Measurements from ENCODE around the gene CSH1.
"Not testable (repeated sequence)": the region's sequence is repeated elsewhere in the genome, so short reads cannot be mapped to it uniquely, and the experiment has no call there.

DNA sequence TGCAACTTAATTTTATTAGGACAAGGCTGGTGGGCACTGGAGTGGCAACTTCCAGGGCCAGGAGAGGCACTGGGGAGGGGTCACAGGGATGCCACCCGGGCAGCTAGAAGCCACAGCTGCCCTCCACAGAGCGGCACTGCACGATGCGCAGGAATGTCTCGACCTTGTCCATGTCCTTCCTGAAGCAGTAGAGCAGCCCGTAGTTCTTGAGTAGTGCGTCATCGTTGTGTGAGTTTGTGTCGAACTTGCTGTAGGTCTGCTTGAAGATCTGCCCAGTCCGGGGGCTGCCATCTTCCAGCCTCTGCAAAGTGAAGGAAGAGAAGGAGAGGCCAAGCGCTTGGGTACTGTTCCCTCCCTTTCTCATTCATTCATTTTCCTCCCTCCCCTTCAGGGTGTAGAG is 20.8 kb upstream of the CSH1 start:
- TF ChIP-seq, protein P1, sequence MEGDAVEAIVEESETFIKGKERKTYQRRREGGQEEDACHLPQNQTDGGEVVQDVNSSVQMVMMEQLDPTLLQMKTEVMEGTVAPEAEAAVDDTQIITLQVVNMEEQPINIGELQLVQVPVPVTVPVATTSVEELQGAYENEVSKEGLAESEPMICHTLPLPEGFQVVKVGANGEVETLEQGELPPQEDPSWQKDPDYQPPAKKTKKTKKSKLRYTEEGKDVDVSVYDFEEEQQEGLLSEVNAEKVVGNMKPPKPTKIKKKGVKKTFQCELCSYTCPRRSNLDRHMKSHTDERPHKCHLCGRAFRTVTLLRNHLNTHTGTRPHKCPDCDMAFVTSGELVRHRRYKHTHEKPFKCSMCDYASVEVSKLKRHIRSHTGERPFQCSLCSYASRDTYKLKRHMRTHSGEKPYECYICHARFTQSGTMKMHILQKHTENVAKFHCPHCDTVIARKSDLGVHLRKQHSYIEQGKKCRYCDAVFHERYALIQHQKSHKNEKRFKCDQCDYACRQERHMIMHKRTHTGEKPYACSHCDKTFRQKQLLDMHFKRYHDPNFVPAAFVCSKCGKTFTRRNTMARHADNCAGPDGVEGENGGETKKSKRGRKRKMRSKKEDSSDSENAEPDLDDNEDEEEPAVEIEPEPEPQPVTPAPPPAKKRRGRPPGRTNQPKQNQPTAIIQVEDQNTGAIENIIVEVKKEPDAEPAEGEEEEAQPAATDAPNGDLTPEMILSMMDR (IDR thresholded peaks at IDR 0.05): not testable (repeated sequence)
- TF ChIP-seq POLR2A (IDR thresholded peaks at IDR 0.05): not testable (repeated sequence)
